HG02610 (cell line): Measurements from ENCODE around the gene RFT1.

Source experiments
- ATAC-seq: cut with Tn5 transposase; IDR thresholded peaks from one replicate; pipeline ENCODE4 v1.9.1; 2021; ENCODE audit warnings: mild to moderate bottlenecking, moderate library complexity; ENCODE audit not compliant: unreplicated experiment

Gene RFT1

GRCh38 chr3:53038679-53039375, 91.4 kb downstream of the RFT1 start:
- no peak for ATAC-seq
